Ovary (tissue), 3 donors: ENCODE results near the gene TMEM88.

Experiments used
- CTCF ChIP-seq, 3 donors: fragments of 450-650 bp in 2 of 3; fragments of 200-600 bp in 1 of 3; IDR thresholded peaks; one replicate each; pipeline versions ENCODE4 v1.5.1 to v1.8.0; 2016 to 2022; ENCODE audit warnings: antibody characterized with exemption in 3 of 3, mild to moderate bottlenecking in 1 of 3
- EP300 ChIP-seq: sonication (generic); formaldehyde crosslinking; IDR thresholded peaks from one replicate; pipeline ENCODE4 v1.6.1; 2017; ENCODE audit warnings: antibody characterized with exemption
- donor health status: DM: no; HTN: no; CAD: no.

- no peak for TF ChIP-seq EP300
- TF ChIP-seq CTCF (IDR thresholded peaks at IDR 0.05) = no peak
Measured at GRCh38 chr17:7875804-7876370, 21.0 kb downstream of the TMEM88 start.
